NCI-H2029 (cell line): ENCODE data around the gene G6PD.
"Not testable (repeated sequence)": the region's sequence is repeated elsewhere in the genome, so short reads cannot be mapped to it uniquely, and the experiment has no call there.

Experiments
- DNase-seq: peaks from one replicate; lab custom pipeline; 2025; lab: John Stamatoyannopoulos, UW

G6PD gene

GRCh38 chrX:154515090-154515965 is 31.3 kb downstream of the G6PD start:
- peak; percentile 76 for DNase-seq

GRCh38 chrX:154513716-154514115 is 32.9 kb downstream of the G6PD start:
- no peak for DNase-seq

DNA sequence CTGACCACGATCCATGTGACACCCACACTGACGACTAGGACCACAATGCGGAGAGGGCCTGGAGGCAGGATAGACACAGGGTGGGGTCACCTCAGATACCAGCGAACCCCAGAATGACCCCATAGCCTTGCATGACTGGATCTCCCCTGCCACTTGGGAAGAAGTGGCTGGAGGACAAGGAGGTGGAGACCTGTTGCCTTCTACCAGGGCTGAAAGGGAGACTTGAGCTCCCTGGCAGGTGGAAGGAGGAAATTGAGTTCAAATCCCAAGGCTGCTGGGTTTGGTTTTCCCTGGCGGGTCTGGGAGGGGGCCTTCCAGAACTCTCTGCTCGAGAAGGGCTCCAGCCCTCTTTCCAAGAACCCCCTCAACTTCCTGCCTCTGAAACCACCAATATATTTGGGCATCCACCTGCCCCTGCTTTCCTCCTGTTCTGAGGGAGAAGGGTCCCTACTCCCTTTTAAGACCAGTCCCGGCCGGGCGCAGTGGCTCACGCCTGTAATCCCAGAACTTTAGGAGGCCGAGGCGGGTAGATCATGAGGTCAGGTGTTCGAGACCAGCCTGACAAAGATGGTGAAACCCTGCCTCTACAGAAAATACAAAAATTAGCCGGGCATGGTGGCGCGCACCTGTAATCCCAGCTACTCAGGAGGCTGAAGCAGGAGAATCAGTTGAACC is 33.6 kb downstream of the G6PD start:
- DNase-seq, result no peak

DNA sequence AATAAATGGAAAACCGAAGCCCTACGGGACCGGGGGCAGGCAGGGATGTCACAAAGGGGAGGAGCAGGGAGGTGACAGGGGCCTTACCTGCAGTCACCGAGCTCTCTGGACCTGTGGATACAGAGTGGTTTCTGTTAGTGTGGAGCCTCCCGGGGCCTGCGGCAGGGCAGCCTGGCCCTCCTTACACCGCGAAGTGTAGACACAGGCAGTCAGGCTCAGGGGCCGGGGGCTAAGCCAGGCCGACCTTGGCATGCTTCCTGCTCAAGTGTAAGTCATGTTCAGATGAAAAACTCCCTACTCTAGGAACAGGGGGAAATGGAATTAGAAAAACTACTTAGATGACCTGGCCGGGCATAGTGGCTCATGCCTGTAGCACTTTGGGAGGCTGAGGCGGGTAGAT is 34.9 kb downstream of the G6PD start:
- DNase-seq, result no peak

DNA sequence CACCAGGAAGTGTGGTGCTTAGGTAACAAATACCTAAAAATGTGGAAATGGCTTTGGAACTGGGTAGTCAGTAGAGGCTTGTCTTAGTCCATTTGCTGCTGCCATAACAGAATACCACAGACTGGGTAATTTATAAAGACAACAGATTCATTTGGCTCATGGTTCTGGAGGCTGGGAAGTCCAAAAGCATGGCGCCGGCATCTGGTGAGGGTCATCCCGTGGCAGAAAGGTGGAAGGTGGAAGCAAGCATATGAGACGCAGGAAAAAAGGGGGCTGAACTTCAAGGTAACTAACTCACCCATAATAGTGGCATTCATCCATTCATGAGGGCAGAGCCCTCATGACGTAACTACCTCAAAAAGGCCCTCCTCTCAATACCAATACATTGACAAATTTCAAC is 37.2 kb downstream of the G6PD start:
- no peak for DNase-seq

DNA sequence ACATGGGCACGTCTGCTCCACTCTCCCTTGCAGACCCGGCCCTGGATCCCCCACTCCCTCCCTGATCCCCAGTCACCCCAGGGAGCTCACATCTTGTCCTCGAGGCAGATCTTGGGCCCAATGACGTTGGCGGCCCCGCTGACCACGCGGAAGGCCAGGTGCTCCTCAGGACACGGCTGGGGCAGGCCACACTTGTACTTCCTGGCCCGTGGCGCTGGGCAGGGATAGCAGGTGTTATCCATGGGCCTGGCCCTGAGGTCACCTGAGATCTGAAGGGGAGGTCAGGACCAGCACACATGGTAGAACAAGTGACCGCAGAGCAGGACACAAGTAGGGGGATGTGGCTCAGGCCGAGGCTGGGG is 38.3 kb downstream of the G6PD start:
- DNase-seq, result no peak

DNA sequence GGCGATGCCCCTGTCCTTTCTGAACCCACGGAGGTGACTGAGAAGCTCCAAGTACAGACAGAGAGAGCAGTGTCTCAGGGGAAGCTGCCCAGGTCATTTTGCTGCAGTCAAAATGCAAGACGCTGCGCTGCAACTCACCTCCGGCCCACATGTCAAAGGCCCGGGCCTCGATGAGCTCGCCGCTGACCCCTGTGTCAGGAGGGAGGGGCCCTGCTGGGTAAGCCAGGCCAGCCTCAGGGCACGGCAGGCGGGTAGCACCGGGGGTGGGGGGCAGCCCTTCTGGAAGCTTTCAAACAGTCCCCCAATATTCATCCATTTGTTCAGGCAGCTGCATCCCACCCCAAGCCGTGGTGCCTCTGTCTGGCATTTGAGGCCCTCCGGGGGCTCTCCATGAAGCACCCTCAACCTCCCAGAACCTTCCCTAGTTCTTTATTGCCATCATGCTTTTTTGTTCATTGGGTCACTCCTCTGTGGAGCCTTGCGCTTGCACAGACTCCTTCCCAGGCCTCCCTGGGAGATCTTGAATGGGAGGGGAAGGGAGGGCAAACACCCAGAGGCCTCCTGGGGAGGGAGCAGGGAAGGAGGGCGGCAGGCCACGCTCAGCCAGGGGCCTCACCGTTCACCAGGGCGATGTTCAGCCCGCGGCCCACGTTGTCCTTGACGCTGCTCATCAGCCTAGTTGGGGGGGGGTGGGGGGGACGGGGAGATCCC is 38.8 kb downstream of the G6PD start:
- DNase-seq, result no peak

DNA sequence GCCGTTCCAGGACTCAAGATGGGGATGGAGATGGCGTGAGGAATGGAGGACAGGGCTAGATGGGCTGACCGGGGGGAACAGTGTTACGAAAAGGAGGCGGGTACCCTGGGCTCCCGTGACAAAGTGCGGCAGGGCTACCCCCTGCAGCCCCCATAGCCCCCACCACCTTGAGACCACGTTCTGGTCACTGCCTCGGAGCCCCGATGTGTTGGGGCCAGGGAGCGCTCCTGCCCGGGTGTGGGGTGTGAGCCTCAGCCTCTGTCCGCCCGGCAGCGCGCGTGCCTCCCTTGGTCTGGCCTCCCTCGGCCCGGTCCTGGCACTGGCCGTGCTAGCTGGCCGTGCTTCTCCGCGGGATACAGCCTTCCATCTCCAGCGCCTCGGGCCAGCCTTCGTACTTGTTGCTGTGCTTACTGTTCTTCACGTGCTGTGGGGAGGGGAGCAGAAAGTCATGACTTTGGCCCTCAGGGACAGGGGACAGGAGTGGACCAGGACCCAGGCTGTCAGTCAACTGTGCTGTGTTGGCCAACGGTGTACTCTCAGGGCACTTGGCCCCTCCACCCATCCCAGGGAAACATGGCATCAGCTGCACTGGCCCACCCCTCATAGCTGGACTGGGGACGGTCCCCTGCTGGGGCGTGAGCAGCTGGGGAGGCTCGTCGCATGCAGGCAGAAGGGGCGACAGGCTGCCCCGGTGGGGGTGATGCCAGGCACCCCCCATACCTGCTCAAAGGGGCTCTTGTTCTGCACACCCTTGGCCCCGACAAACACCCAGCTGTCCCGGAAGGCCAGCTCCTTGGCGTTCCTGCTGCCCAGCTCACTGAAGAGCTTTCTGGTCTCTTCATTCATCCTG is 39.9 kb downstream of the G6PD start:
- no peak for DNase-seq

- no peak for DNase-seq
Measured at GRCh38 chrX:154505734-154506133, 40.9 kb downstream of the G6PD start.

GRCh38 chrX:154502989-154503388 is 43.7 kb downstream of the G6PD start:
- DNase-seq, result no peak

DNA sequence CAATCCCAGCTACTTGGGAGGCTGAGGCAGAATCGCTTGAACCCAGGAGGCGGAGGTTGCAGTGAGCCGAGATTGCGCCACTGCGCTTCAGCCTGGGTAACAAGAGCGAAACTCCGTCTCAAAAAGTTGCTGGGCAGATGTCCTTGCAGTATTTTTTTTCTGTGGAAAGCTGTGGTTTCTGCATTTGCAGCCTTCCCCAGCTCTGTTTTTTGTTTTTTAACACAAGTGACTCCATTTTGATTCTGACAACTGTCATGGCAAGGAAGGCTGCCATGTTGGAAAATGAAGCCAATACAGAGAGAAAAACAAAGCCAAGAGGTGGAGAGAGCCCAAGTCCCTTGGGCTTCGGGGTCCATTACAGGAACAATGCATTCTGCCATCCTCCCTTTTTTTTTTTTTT is 44.5 kb downstream of the G6PD start:
- DNase-seq, result no peak

DNA sequence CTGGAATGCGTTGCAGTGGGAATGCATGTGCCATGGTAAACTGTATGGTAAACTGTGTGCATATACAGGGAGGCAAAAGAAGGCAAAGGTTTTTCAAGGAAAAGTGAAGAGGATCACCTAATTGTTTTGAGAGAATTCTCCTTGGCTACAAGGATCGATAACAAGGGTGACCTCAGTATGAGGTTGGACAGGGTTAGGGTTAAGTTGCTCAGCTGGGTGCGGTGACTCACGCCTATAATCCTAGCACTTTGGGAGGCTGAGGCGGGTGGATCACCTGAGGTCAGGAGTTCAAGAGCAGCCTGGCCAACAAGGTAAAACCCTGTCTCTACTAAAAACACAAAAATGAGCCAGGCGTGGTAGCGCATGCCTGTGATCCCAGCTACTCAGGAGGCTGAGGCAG is 45.2 kb downstream of the G6PD start:
- DNase-seq, result not testable (repeated sequence)

GRCh38 chrX:154496591-154497137 is 50.0 kb downstream of the G6PD start:
- not testable (repeated sequence) for DNase-seq

- no peak for DNase-seq
Measured at GRCh38 chrX:154495472-154495922, 51.1 kb downstream of the G6PD start.

DNA sequence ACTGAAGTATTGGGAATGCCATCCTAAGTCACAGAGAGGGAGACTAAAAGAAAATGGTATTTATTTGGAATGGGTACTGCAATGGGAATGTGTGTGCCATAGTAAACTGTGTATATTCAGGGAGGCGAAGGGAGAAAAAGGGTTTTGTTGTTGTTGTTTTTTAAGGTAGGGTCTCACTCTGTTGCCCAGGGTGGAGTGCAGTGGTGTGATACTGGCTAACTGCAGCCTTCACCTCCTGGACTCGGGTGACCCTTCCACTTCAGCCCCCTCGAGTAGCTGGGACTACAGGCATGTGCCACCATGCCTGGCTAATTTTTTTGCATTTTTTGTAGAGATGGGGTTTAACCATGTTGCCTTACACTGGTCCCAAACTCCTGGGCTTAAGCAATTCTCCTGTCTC is 51.9 kb downstream of the G6PD start:
- DNase-seq, result no peak

DNA sequence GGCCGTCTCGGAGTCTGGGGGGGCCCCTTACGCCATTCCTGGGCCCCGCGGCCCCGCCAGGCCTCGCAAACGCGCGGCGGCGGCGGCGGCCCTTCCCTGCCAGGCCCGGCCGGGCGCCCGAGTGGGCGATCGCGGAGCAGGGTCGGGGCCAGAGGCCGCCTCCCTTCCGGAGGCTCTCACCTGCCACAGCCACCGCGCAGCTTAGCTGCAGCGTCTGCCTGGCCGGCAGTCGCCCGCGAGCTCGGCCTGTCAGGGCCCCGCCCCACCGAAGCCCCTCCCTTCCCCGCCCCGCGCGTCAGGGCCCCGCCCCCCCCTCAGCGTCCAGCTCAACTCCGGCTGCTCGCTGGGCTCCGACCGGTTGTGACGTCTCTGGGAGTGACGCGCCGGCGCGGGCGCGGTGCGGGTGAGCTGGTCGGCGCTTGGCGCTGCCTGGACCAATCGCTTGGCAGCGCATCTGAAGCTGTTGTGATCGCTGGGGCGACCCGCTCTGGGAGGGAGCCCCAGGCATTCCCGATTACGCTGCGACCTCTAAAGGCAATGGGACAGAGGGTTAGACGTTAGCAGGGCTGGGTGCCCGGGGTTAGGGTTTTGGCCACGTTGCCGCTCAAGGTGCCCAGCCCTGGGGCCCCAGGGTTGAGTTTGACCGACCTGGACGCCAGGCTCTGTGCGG is 56.1 kb downstream of the G6PD start, which contains the start of gene SLC10A3:
Gene SLC10A3 (minus strand): TSS at position 216 of the 670 bp plus-strand sequence. CDS start 1,689 bp downstream, outside the sequence.
- peak; percentile 89 for DNase-seq

DNA sequence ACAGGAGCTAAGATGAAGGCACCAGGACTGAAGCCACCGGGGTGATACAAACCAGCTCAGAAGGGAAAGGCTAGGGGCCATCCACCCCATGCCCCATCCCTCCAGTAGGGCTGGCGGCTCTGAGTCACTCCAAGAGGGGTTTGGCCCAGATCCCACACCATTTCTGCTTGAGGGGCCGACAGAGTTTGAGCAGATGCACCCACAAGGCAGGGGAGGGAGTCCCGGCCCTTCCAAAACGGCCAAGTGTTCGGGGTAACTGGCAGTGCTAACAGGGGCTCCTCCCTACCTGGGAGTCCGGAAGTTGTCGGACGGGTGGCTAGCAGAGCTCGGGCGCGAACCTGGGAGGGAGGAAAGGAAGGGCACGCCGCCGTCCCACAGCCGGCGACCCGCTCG is 56.6 kb downstream of the G6PD start:
- DNase-seq, result no peak

GRCh38 chrX:154489182-154489581 is 57.5 kb downstream of the G6PD start:
- no peak for DNase-seq

DNA sequence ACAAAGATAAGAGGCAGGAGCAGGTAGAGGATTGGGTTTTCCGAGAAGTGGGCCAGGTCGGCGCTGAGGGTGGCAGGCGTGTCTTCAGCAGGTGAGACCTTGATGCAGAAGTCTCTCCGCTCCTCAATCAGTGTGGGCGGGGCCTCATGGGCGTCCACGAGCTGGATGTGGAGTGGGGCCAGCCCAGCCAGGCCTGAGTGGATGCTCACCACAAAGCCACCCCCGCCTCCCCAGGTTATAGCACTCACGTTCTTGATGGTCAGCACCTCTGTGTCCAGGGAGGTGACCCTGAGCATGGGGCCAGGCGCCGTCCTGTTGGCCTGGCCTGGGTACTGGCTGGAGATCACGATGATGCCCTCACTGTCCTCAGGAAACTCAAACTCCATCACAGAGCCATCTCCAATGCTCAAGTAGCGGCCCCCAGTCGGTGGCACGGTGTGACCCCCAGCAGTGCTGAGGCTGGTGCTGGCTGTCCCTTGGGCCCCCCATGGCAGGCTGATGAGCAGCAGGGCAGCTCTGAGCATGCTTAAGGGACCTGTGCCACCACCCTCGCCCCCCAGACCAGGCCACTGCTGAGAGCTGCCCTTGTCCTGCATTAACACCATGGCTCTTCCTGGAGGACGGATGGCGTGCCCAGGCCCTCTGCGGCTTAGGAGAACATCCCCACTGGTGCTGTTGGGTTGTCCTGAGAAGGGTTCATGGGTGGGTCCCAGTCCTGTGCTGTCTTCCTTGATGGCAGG is 58.1 kb downstream of the G6PD start:
- no peak for DNase-seq
